ENCODE results near the gene ZBTB38.

ZBTB38 gene

GRCh38 chr3:141333836-141334626, 34.3 kb upstream of the ZBTB38 start:
- H3K4me3 ChIP-seq = no peak overlapping the region
- H3K9me3 ChIP-seq = peaks cover 2% of the 10 kb centered on the region; the same call in 1 of the 2 replicates
- in situ Hi-C loops (cut with MboI; ENCODE audit: low sequenced_read_pairs) = no loop called here
- no peaks in the 10 kb centered on the region for H3K27me3 ChIP-seq (ENCODE audit: low read depth)
- H3K36me3 ChIP-seq (replicated peaks) = no peaks in the 10 kb centered on the region
- H3K4me1 ChIP-seq = no peaks in the 10 kb centered on the region
- DNase-seq (ENCODE audit: low spot score in 2 of 2) = no peak

GRCh38 chr3:141334627-141335250, 33.6 kb upstream of the ZBTB38 start:
- peaks cover 2% of the 10 kb centered on the region; the same call in 1 of the 2 replicates for H3K9me3 ChIP-seq
- in situ Hi-C loops (cut with MboI; ENCODE audit: low sequenced_read_pairs) = no loop called here
- no peaks in the 10 kb centered on the region for H3K36me3 ChIP-seq (replicated peaks)
- H3K4me3 ChIP-seq = no peak overlapping the region
- DNase-seq (ENCODE audit: low spot score in 2 of 2) = no peak
- no peaks in the 10 kb centered on the region for H3K27me3 ChIP-seq (ENCODE audit: low read depth)
- no peaks in the 10 kb centered on the region for H3K4me1 ChIP-seq

GRCh38 chr3:141335531-141336061, 32.7 kb upstream of the ZBTB38 start:
- Histone ChIP-seq H3K4me3 (no peak overlapping the region), H3K27me3 (ENCODE audit: low read depth) (no peaks in the 10 kb centered on the region), H3K9me3 (peaks cover 2% of the 10 kb centered on the region; the same call in 1 of the 2 replicates), H3K36me3 (replicated peaks) (no peaks in the 10 kb centered on the region), H3K4me1 (no peaks in the 10 kb centered on the region)
- in situ Hi-C loops (cut with MboI; ENCODE audit: low sequenced_read_pairs) = no loop called here
- DNase-seq (ENCODE audit: low spot score in 2 of 2) = no peak

GRCh38 chr3:141336672-141337522, 31.4 kb upstream of the ZBTB38 start:
- in situ Hi-C loops (cut with MboI; ENCODE audit: low sequenced_read_pairs) = no loop called here
- Histone ChIP-seq H3K4me3 (no peak overlapping the region), H3K36me3 (replicated peaks) (no peaks in the 10 kb centered on the region), H3K9me3 (peaks cover 2% of the 10 kb centered on the region; the same call in 1 of the 2 replicates), H3K27me3 (ENCODE audit: low read depth) (no peaks in the 10 kb centered on the region), H3K4me1 (no peaks in the 10 kb centered on the region)
- DNase-seq (ENCODE audit: low spot score in 2 of 2) = no peak

GRCh38 chr3:141337523-141337854, 30.8 kb upstream of the ZBTB38 start:
- no peak for DNase-seq (ENCODE audit: low spot score in 2 of 2)
- H3K4me3 ChIP-seq = no peak overlapping the region
- in situ Hi-C loops (cut with MboI; ENCODE audit: low sequenced_read_pairs) = no loop called here

GRCh38 chr3:141337991-141338390, 30.3 kb upstream of the ZBTB38 start:
- DNase-seq (ENCODE audit: low spot score in 2 of 2) = no peak
- in situ Hi-C loops (cut with MboI; ENCODE audit: low sequenced_read_pairs) = no loop called here
- no peak overlapping the region for H3K4me3 ChIP-seq
- no peaks in the 10 kb centered on the region for H3K36me3 ChIP-seq (replicated peaks)
- no peaks in the 10 kb centered on the region for H3K27me3 ChIP-seq (ENCODE audit: low read depth)
- H3K9me3 ChIP-seq = peaks cover 2% of the 10 kb centered on the region; the same call in 1 of the 2 replicates
- H3K4me1 ChIP-seq = no peaks in the 10 kb centered on the region

More at GRCh38 chr3:141337523-141337854, 30.8 kb upstream of the ZBTB38 start:
- Histone ChIP-seq H3K4me1 (no peaks in the 10 kb centered on the region), H3K27me3 (ENCODE audit: low read depth) (no peaks in the 10 kb centered on the region), H3K9me3 (peaks cover 2% of the 10 kb centered on the region; the same call in 1 of the 2 replicates), H3K36me3 (replicated peaks) (no peaks in the 10 kb centered on the region)

- Histone ChIP-seq H3K9me3 (peaks cover 2% of the 10 kb centered on the region; the same call in 1 of the 2 replicates), H3K27me3 (ENCODE audit: low read depth) (no peaks in the 10 kb centered on the region), H3K36me3 (replicated peaks) (no peaks in the 10 kb centered on the region), H3K4me3 (no peak overlapping the region), H3K4me1 (no peaks in the 10 kb centered on the region)
- DNase-seq (ENCODE audit: low spot score in 2 of 2) = no peak
- in situ Hi-C loops (cut with MboI; ENCODE audit: low sequenced_read_pairs) = no loop called here
Measured at GRCh38 chr3:141338881-141339280, 29.4 kb upstream of the ZBTB38 start.

GRCh38 chr3:141341536-141341935, 26.8 kb upstream of the ZBTB38 start:
- in situ Hi-C loops (cut with MboI; ENCODE audit: low sequenced_read_pairs) = no loop called here
- Histone ChIP-seq H3K36me3 (replicated peaks) (no peaks in the 10 kb centered on the region), H3K9me3 (peaks cover 2% of the 10 kb centered on the region; the same call in 1 of the 2 replicates), H3K27me3 (ENCODE audit: low read depth) (no peaks in the 10 kb centered on the region), H3K4me3 (no peak overlapping the region), H3K4me1 (no peaks in the 10 kb centered on the region)
- DNase-seq (ENCODE audit: low spot score in 2 of 2) = no peak

- in situ Hi-C loops (cut with MboI; ENCODE audit: low sequenced_read_pairs) = no loop called here
Measured at GRCh38 chr3:141342386-141342785, 25.9 kb upstream of the ZBTB38 start.

GRCh38 chr3:141343077-141343476, 25.2 kb upstream of the ZBTB38 start:
- DNase-seq (ENCODE audit: low spot score in 2 of 2) = no peak
- in situ Hi-C loops (cut with MboI; ENCODE audit: low sequenced_read_pairs) = no loop called here
- H3K27me3 ChIP-seq (ENCODE audit: low read depth) = no peaks in the 10 kb centered on the region
- H3K36me3 ChIP-seq (replicated peaks) = no peaks in the 10 kb centered on the region
- H3K4me1 ChIP-seq = no peaks in the 10 kb centered on the region
- peaks cover 2% of the 10 kb centered on the region; the same call in 1 of the 2 replicates for H3K9me3 ChIP-seq
- H3K4me3 ChIP-seq = no peak overlapping the region

More at GRCh38 chr3:141342386-141342785, 25.9 kb upstream of the ZBTB38 start:
- Histone ChIP-seq H3K36me3 (replicated peaks) (no peaks in the 10 kb centered on the region), H3K4me3 (no peak overlapping the region), H3K9me3 (peaks cover 2% of the 10 kb centered on the region; the same call in 1 of the 2 replicates), H3K4me1 (no peaks in the 10 kb centered on the region), H3K27me3 (ENCODE audit: low read depth) (no peaks in the 10 kb centered on the region)
- DNase-seq (ENCODE audit: low spot score in 2 of 2) = no peak

- in situ Hi-C loops (cut with MboI; ENCODE audit: low sequenced_read_pairs) = no loop called here
- H3K36me3 ChIP-seq (replicated peaks) = no peaks in the 10 kb centered on the region
- H3K9me3 ChIP-seq = no peaks in the 10 kb centered on the region
- H3K4me3 ChIP-seq = no peak overlapping the region
- no peaks in the 10 kb centered on the region for H3K4me1 ChIP-seq
- no peaks in the 10 kb centered on the region for H3K27me3 ChIP-seq (ENCODE audit: low read depth)
- no peak for DNase-seq (ENCODE audit: low spot score in 2 of 2)
Measured at GRCh38 chr3:141343865-141344271, 24.4 kb upstream of the ZBTB38 start.

GRCh38 chr3:141345528-141345927, 22.8 kb upstream of the ZBTB38 start:
- Histone ChIP-seq H3K4me3 (no peak overlapping the region), H3K27me3 (ENCODE audit: low read depth) (no peaks in the 10 kb centered on the region), H3K9me3 (no peaks in the 10 kb centered on the region), H3K36me3 (replicated peaks) (no peaks in the 10 kb centered on the region), H3K4me1 (no peaks in the 10 kb centered on the region; the same call in 1 of the 2 replicates)
- in situ Hi-C loops (cut with MboI; ENCODE audit: low sequenced_read_pairs) = no loop called here
- DNase-seq (ENCODE audit: low spot score in 2 of 2) = no peak

- Histone ChIP-seq H3K4me1 (no peaks in the 10 kb centered on the region; the same call in 1 of the 2 replicates), H3K36me3 (replicated peaks) (no peaks in the 10 kb centered on the region), H3K27me3 (ENCODE audit: low read depth) (no peaks in the 10 kb centered on the region), H3K4me3 (no peak overlapping the region), H3K9me3 (no peaks in the 10 kb centered on the region)
- in situ Hi-C loops (cut with MboI; ENCODE audit: low sequenced_read_pairs) = no loop called here
- DNase-seq (ENCODE audit: low spot score in 2 of 2) = no peak
Measured at GRCh38 chr3:141346007-141346406, 22.3 kb upstream of the ZBTB38 start.

Measured in HAP-1 (cell line).